HepG2 (cell line): ENCODE measurements around the gene RTEL1.
A peak's percentile ranks its signal among the peaks of the same experiment; 100 is the strongest.

Experiments
- CTCF ChIP-seq: sonication (generic); formaldehyde crosslinking; IDR thresholded peaks from 2 replicates; pipeline ENCODE4 v1.5.0; 2020; ENCODE audit warnings: mild to moderate bottlenecking, missing genetic modification reagents, moderate library complexity
- KLF12 ChIP-seq: sonication (generic); formaldehyde crosslinking; IDR thresholded peaks from 2 replicates; pipeline ENCODE4 v1.4.0; 2020; ENCODE audit warnings: missing genetic modification reagents, borderline replicate concordance
- SPEN ChIP-seq: sonication (generic); formaldehyde crosslinking; IDR thresholded peaks from 2 replicates; pipeline ENCODE4 v1.5.1; 2020; ENCODE audit warnings: low read depth, mild to moderate bottlenecking, missing genetic modification reagents
- TF ChIP-seq, protein P1 (sequence below): sonication (generic); formaldehyde crosslinking; IDR thresholded peaks from 2 replicates; pipeline ENCODE4 v1.4.0; 2020; ENCODE audit warnings: mild to moderate bottlenecking, missing genetic modification reagents

DNA sequence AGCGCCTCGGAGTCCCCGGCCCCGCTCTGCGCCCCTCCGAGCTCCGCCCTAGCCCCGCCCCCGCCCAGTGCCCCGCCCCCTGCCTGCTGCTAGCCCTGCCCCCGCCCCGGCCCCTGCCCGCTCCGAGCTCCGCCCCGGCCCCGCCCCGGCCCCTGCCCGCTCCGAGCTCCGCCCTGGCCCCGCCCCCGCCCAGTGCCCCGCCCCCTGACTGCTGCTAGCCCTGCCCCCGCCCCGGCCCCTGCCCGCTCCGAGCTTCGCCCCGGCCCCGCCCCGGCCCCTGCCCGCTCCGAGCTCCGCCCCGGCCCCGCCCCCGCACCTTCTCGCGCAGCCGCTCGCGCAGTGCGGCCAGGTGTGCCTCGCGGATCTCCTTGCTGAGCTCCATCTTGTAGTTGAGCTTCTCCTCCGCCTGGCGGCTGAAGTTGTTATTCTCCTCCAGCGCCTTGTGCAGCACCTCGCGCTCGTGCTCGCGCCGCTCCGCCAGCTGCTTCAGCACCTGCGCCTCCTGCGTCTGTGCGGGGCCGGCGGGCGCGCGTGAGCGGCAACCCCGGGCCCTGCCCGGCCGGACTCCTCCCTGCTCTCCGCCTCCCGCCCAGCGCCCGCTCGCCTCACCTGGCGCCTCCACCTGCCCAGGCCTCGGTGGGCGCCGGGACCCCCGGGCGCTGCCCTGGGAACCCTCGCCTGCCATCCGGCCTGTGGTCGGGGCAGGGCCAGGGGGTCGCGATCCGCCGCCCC is 16.2 kb upstream of the RTEL1 start:
- TF ChIP-seq SPEN (CRISPR knock-in tag) (peak; percentile 79), CTCF (CRISPR knock-in tag) (peak; percentile 74), KLF12 (no peak)
- TF ChIP-seq, protein P1, sequence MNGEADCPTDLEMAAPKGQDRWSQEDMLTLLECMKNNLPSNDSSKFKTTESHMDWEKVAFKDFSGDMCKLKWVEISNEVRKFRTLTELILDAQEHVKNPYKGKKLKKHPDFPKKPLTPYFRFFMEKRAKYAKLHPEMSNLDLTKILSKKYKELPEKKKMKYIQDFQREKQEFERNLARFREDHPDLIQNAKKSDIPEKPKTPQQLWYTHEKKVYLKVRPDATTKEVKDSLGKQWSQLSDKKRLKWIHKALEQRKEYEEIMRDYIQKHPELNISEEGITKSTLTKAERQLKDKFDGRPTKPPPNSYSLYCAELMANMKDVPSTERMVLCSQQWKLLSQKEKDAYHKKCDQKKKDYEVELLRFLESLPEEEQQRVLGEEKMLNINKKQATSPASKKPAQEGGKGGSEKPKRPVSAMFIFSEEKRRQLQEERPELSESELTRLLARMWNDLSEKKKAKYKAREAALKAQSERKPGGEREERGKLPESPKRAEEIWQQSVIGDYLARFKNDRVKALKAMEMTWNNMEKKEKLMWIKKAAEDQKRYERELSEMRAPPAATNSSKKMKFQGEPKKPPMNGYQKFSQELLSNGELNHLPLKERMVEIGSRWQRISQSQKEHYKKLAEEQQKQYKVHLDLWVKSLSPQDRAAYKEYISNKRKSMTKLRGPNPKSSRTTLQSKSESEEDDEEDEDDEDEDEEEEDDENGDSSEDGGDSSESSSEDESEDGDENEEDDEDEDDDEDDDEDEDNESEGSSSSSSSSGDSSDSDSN, result peak; percentile 59; the same call in 1 of the 2 replicates
